Hepatocyte (in vitro differentiated cells): Measurements from ENCODE around the gene GLT6D1. TPM values are rescaled to one million over a fixed set of nuclear protein-coding genes. Genes with fewer than 3 reads are reported as not detected.

Source experiments
- DNase-seq: peaks from one replicate; pipeline ENCODE4 v3.0.0-alpha.2; 2016; ENCODE audit warnings: low spot score
- H2AFZ ChIP-seq: fragments of 200-600 bp; sonication (generic); 2 replicates; pipeline ENCODE4 v1.6.0; 2016; ENCODE audit warnings: antibody characterized with exemption, mild to moderate bottlenecking
- H3K27ac ChIP-seq: fragments of 200-600 bp; sonication (generic); 2 replicates; pipeline ENCODE4 v1.5.1; 2016; ENCODE audit warnings: mild to moderate bottlenecking
- H3K27me3 ChIP-seq: fragments of 200-600 bp; sonication (generic); 2 replicates; pipeline ENCODE4 v1.6.1; 2016
- H3K36me3 ChIP-seq: fragments of 200-600 bp; sonication (generic); replicated peaks from 2 replicates; pipeline ENCODE4 v1.5.1; 2016; ENCODE audit warnings: low read depth; ENCODE audit not compliant: insufficient read depth
- H3K4me1 ChIP-seq: fragments of 200-600 bp; sonication (generic); 2 replicates; pipeline ENCODE4 v1.5.1; 2016; ENCODE audit warnings: mild to moderate bottlenecking, moderate library complexity; ENCODE audit not compliant: insufficient read depth
- H3K4me2 ChIP-seq: fragments of 200-600 bp; sonication (generic); 2 replicates; pipeline ENCODE4 v1.6.0; 2016
- H3K4me3 ChIP-seq: fragments of 200-600 bp; sonication (generic); 2 replicates; pipeline ENCODE4 v1.5.1; 2016; ENCODE audit warnings: mild to moderate bottlenecking
- H3K79me2 ChIP-seq: fragments of 200-600 bp; sonication (generic); 2 replicates; pipeline ENCODE4 v1.6.0; 2017; ENCODE audit warnings: mild to moderate bottlenecking
- H3K9me2 ChIP-seq: fragments of 200-600 bp; sonication (generic); replicated peaks from 2 replicates; pipeline ENCODE4 v1.6.0; 2017; ENCODE audit warnings: mild to moderate bottlenecking; ENCODE audit not compliant: insufficient read depth
- H3K9me3 ChIP-seq: fragments of 200-600 bp; sonication (generic); 2 replicates; pipeline ENCODE4 v1.5.1; 2016; ENCODE audit warnings: low read depth, mild to moderate bottlenecking
- H4K20me1 ChIP-seq: fragments of 200-600 bp; sonication (generic); 2 replicates; pipeline ENCODE4 v1.6.0; 2016; ENCODE audit warnings: mild to moderate bottlenecking; ENCODE audit not compliant: insufficient read depth, poor library complexity, severe bottlenecking
- EZH2 ChIP-seq: fragments of 200-600 bp; sonication (generic); IDR thresholded peaks from 2 replicates; pipeline ENCODE4 v1.6.1; 2016; ENCODE audit warnings: antibody characterized with exemption, mild to moderate bottlenecking, borderline replicate concordance
- EZH2phosphoT487 ChIP-seq: fragments of 200-600 bp; sonication (generic); IDR thresholded peaks from one replicate; pipeline ENCODE4 v1.6.1; 2018; ENCODE audit warnings: antibody characterized with exemption, mild to moderate bottlenecking, low read depth, moderate library complexity; ENCODE audit not compliant: unreplicated experiment, severe bottlenecking
- WGBS: methylation state at CpG from one replicate; pipeline ENCODE4 v1.1.6; 2016; ENCODE audit warnings: low lambda C conversion rate; ENCODE audit errors: missing lambda C conversion rate; 5-methylcytosine and 5-hydroxymethylcytosine counted together
- polyA plus RNA-seq: library from polyadenylated mRNA; unstranded; fragments of >200 nt; fragmentation: Nextera tagmentation; extraction: Ambion mirVana; gene quantifications from 2 replicates; pipeline ENCODE4 v1.2.1, GENCODE V29; 2016
- total RNA-seq: library from RNA; depleted of rRNA; stranded (reverse); fragments of >200 nt; gene quantifications from 2 replicates; pipeline ENCODE4 v1.2.3, GENCODE V29; 2014
- TF ChIP-seq, protein P1 (sequence below): fragments of 200-600 bp; sonication (generic); IDR thresholded peaks from 2 replicates; pipeline ENCODE4 v1.5.1; 2016; ENCODE audit warnings: antibody characterized with exemption, mild to moderate bottlenecking; ENCODE audit not compliant: poor library complexity

GLT6D1 gene
- total and polyA plus RNA-seq, 2 experiments from 2014 or later, result 0.20 TPM; not detected in 1

- Histone ChIP-seq H3K4me1 (no peaks in the 10 kb centered on the region), H2AFZ (no peak overlapping the region), H3K4me2 (no peak overlapping the region), H3K36me3 (no peaks in the 10 kb centered on the region), H3K79me2 (no peaks in the 10 kb centered on the region), H3K27me3 (no peaks in the 10 kb centered on the region), H3K27ac (no peak overlapping the region), H4K20me1 (no peaks in the 10 kb centered on the region), H3K9me3 (no peaks in the 10 kb centered on the region), H3K9me2 (no peaks in the 10 kb centered on the region), H3K4me3 (no peak overlapping the region)
- TF ChIP-seq, protein P1, sequence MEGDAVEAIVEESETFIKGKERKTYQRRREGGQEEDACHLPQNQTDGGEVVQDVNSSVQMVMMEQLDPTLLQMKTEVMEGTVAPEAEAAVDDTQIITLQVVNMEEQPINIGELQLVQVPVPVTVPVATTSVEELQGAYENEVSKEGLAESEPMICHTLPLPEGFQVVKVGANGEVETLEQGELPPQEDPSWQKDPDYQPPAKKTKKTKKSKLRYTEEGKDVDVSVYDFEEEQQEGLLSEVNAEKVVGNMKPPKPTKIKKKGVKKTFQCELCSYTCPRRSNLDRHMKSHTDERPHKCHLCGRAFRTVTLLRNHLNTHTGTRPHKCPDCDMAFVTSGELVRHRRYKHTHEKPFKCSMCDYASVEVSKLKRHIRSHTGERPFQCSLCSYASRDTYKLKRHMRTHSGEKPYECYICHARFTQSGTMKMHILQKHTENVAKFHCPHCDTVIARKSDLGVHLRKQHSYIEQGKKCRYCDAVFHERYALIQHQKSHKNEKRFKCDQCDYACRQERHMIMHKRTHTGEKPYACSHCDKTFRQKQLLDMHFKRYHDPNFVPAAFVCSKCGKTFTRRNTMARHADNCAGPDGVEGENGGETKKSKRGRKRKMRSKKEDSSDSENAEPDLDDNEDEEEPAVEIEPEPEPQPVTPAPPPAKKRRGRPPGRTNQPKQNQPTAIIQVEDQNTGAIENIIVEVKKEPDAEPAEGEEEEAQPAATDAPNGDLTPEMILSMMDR, result no peak
- no peak for TF ChIP-seq EZH2phosphoT487
- no peak for TF ChIP-seq EZH2
- WGBS, result 87% methylated on average over 26 of the region's 34 CpGs
- no peak for DNase-seq
These were observed 25.2 kb downstream of the GLT6D1 start for GRCh38 chr9:135613946-135614805.

- Histone ChIP-seq H3K4me3 (no peak overlapping the region), H3K36me3 (no peaks in the 10 kb centered on the region), H4K20me1 (no peaks in the 10 kb centered on the region), H3K4me1 (no peaks in the 10 kb centered on the region), H3K9me3 (no peaks in the 10 kb centered on the region), H3K9me2 (no peaks in the 10 kb centered on the region), H3K79me2 (no peaks in the 10 kb centered on the region), H3K4me2 (no peak overlapping the region), H3K27me3 (no peaks in the 10 kb centered on the region), H2AFZ (no peak overlapping the region), H3K27ac (no peak overlapping the region)
- no peak for DNase-seq
- TF ChIP-seq EZH2phosphoT487 (no peak), EZH2 (no peak)
- TF ChIP-seq, protein P1, result no peak
- 74% methylated on average over 20 of the region's 24 CpGs for WGBS
These were observed 26.1 kb downstream of the GLT6D1 start for GRCh38 chr9:135612981-135613910.

DNA sequence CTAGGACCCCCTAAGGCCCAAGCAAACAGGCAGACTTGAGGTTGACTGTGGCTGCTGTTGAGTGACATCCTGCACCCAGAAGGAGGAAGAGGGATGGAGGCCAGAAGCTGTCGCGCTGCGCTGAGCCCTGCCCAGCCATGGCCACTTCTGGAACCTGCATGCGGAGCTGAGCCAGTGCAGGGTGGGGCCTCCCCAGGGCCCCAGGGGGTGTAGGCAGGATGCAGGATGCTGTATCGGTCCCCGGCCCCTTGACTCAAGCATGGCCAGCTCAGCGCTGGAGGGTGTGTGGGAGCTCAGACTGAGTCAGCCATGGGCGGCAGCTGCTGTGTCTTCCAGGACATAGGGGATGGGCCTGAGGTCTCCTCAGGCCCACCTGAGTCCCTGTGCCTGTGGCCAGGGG is 26.9 kb downstream of the GLT6D1 start:
- H3K4me1 ChIP-seq, result no peaks in the 10 kb centered on the region
- H3K9me3 ChIP-seq, result no peaks in the 10 kb centered on the region
- H2AFZ ChIP-seq, result no peak overlapping the region
- no peak overlapping the region for H3K27ac ChIP-seq
- DNase-seq, result no peak
- WGBS, result 91% methylated on average over 8 of the region's 8 CpGs
- no peaks in the 10 kb centered on the region for H3K36me3 ChIP-seq
- no peaks in the 10 kb centered on the region for H3K79me2 ChIP-seq
- no peaks in the 10 kb centered on the region for H4K20me1 ChIP-seq
- H3K9me2 ChIP-seq, result no peaks in the 10 kb centered on the region
- H3K27me3 ChIP-seq, result no peaks in the 10 kb centered on the region
- no peak overlapping the region for H3K4me2 ChIP-seq
- no peak for TF ChIP-seq EZH2phosphoT487
- TF ChIP-seq, protein P1, result no peak
- no peak for TF ChIP-seq EZH2
- H3K4me3 ChIP-seq, result no peak overlapping the region
